NB4 (cell line): ENCODE measurements around the gene XRCC1.
A peak's percentile ranks its signal among the peaks of the same experiment; 100 is the strongest.

Experiments
- DNase-seq: peaks from one replicate; pipeline ENCODE4 v3.0.0; 2010; ENCODE audit warnings: low read depth
- H3K4me3 ChIP-seq: one replicate; pipeline ENCODE4 v1.5.1; 2011; ENCODE audit warnings: mild to moderate bottlenecking, low read depth, low read length, moderate library complexity
- MYC ChIP-seq: IDR thresholded peaks from 2 replicates; pipeline ENCODE4 v1.6.1; 2011; ENCODE audit warnings: low read depth, low read length
- POLR2A ChIP-seq: IDR thresholded peaks from 2 replicates; pipeline ENCODE4 v1.6.1; 2011; ENCODE audit warnings: mild to moderate bottlenecking; ENCODE audit not compliant: insufficient read length; ENCODE audit errors: extremely low read depth
- TF ChIP-seq, protein P1 (sequence below): IDR thresholded peaks from 2 replicates; pipeline ENCODE4 v1.6.1; 2011; ENCODE audit warnings: low read depth, low read length
- TF ChIP-seq, protein P2 (sequence below): IDR thresholded peaks from one replicate; pipeline ENCODE4 v1.5.1; 2012; ENCODE audit warnings: low read depth, low read length

The XRCC1 gene

DNA sequence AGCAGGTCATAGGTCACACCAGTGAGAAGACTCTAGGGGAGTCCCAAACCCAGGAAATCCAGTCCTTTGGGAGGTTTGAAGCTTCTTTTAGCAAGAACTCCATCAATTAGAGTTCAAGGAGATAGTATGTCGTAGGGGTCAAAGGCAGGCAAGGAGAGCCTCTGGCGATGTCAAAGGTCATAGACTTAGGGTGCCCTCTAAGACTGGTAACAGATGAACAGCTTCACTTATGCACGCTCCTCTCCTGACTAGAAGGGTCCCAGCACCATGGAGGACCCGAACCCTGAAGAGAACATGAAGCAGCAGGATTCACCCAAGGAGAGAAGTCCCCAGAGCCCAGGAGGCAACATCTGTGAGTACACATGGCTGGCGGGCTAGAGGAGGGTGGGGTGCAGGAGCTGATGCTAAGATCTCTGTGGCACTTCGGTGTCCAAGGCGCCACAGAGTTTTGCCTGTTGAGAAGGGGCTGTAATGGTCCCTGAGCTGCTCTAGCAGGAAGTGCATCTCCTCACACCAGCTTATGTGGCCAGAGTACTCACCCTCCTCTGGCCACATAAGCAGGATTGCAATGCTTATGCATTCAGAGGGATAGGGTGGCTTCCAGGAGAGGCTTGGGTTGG, 21.6 kb upstream of the XRCC1 start:
- DNase-seq = peak; percentile 11
- TF ChIP-seq POLR2A (no peak), MYC (no peak; the same call in 1 of the 2 replicates)
- TF ChIP-seq, protein P1, sequence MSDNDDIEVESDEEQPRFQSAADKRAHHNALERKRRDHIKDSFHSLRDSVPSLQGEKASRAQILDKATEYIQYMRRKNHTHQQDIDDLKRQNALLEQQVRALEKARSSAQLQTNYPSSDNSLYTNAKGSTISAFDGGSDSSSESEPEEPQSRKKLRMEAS = no peak
- TF ChIP-seq, protein P2, sequence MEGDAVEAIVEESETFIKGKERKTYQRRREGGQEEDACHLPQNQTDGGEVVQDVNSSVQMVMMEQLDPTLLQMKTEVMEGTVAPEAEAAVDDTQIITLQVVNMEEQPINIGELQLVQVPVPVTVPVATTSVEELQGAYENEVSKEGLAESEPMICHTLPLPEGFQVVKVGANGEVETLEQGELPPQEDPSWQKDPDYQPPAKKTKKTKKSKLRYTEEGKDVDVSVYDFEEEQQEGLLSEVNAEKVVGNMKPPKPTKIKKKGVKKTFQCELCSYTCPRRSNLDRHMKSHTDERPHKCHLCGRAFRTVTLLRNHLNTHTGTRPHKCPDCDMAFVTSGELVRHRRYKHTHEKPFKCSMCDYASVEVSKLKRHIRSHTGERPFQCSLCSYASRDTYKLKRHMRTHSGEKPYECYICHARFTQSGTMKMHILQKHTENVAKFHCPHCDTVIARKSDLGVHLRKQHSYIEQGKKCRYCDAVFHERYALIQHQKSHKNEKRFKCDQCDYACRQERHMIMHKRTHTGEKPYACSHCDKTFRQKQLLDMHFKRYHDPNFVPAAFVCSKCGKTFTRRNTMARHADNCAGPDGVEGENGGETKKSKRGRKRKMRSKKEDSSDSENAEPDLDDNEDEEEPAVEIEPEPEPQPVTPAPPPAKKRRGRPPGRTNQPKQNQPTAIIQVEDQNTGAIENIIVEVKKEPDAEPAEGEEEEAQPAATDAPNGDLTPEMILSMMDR = no peak

DNA sequence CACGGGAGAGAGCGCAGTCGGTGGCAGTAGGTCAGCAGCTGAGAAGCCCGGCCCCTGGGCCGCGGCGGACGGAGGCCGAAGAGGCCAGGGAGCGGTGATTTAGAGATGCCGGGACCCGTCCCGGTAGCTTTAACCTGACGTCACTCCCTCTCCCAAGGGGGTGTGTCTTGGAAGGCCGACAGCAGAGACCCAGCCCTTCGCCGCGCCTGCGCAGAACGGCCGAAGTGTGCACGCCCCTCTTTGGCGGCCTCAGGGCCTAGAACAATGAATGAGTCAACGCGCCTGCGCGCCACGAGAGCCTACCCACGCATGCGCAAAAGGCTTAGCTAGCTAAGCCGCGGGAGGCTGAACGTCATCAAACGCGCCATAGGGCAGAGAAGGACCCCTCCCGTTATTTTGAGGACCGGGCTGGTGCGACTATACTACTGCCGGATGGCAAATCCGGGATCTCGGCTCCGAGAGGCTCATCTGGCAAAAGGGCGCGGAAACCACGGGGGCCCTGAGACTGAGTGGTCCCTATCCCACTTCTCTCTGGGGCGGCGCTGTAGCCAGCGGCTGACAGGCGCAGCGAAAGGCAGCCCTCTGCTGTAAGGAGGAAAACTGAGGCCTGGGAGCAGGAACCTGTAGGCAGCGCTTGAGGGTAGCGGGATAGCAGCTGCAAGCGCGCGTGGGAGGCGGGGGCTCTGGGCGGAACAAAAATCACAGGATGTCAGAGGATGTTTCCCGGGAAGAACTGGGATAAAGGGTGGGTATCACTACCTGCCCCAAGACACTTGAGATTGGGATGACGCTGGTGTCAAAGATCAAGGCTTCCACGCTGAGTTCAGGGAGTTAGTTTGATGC, 20.9 kb upstream of the XRCC1 start, which contains the start of the genes IRGQ and ZNF576:
Gene IRGQ (minus strand): TSS at position 136 of the 843 bp plus-strand sequence. CDS start 796 bp downstream, outside the sequence.
Gene ZNF576 (plus strand): TSS at position 597 of the 843 bp plus-strand sequence. CDS start 514 bp downstream, outside the sequence.
- TF ChIP-seq, protein P1 = peak; percentile 2; the same call in 1 of the 2 replicates
- TF ChIP-seq POLR2A (peak; percentile 34), MYC (peak; percentile 38; the same call in 1 of the 2 replicates)
- TF ChIP-seq, protein P2 = no peak
- peak; percentile 95 for DNase-seq
- H3K4me3 ChIP-seq = peak within 1 kb of the TSS; percentile 97

More for the DNA sequence above, 21.6 kb upstream of the XRCC1 start:
- peak overlapping the region; percentile 97 for H3K4me3 ChIP-seq

DNA sequence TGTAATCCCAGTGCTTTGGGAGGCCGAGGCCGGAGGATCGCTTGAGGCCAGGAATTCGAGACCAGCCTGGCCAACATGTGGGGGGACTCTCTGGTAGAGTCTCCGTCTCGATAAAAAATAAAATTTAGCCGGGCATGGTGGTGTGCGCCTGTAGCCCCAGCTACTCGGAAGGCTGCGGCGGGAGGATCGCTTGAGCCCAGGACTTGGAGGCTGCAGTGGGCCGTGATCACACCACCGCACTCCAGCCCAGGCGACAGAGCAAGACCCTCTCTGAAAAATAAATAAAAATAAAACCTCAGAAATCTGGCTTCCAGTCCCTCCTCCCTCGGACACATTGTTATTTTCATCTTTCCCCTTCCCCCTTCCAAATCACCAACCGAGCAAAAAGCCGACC, 20.3 kb upstream of the XRCC1 start:
- H3K4me3 ChIP-seq = peak overlapping the region; percentile 77
- TF ChIP-seq, protein P2 = no peak
- TF ChIP-seq MYC = no peak
- TF ChIP-seq POLR2A = no peak
- TF ChIP-seq, protein P1 = no peak
- no peak for DNase-seq

DNA sequence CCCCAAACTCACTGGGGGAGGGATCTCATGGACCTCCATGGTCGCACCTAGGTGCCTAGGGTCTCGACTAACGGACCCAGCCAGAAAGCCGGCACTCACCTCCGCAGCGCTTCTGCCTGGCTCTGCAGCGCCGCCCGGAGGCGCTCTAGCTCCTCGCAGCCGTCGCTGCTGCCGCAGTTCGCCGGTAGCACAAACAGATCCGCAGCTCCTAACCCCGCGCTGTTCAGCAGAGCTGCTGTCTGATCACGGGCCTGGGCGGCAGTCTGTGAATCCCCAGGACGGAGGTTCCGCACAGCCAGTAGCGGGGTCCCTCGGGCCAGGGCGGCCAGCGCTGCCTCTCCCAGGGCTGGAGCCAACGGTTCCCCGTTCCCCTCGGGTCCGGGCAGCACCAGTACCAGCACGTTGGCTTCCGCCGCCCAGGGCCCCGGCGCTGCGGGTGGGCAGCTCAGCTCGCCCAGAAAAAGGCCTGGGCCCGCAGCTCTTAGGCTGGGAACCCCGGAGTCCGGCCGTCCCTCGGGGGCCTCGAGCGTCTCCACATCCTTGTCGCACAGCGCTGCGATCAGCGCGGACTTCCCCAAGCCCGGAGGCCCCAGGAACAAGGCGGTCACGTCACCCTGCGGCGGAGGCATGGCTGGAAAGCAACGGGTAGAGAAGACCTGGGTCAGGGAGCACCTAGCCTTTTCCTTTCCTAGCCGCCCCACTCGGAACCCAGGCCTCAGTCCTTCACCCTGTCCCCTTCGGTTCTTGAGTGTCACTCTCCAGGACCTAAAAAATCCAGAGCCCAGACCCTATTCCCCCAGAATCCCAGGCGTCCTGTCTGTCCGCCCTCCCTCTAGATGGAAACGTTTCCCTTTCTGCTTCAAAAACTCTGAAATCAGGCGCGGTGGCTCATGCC, 19.6 kb upstream of the XRCC1 start:
- DNase-seq = peak; percentile 80
- peak overlapping the region; percentile 77 for H3K4me3 ChIP-seq
- peak; percentile 16 for TF ChIP-seq POLR2A
- TF ChIP-seq, protein P1 = peak; percentile 11; the same call in 1 of the 2 replicates
- TF ChIP-seq, protein P2 = peak; percentile 75
- TF ChIP-seq MYC = peak; percentile 61

DNA sequence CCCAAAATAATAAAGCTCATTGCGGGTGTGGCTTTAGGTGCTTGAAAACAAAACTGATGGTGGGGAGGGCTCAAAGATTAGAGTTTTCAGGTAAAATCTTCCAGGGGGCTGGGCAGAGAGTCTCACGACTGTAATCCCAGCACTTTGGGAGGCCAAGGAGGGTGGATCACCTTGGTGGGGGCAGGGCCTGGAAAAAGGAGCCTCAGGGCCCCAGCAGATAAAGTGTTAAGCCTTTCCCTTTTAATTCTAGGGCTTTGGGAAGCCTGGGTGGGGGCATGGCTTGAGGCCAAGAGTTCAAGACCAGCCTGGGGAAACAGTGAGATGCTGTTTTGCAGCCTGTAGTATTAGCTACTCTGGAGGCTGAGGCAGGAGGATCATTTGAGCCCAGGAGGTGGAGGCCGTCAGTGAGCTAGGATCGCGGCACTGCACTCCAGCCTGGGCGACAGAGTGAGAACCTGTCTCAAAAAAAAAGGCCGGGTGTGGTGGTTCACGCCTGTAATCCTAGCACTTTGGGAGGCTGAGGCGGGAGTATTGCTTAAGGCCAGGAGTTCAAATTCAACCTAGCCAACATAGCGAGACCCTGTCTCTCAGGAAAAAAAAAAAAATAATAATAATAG, 18.9 kb upstream of the XRCC1 start:
- peak overlapping the region; percentile 77 for H3K4me3 ChIP-seq
- DNase-seq = no peak
- TF ChIP-seq MYC = no peak
- TF ChIP-seq, protein P2 = no peak
